Endothelial cell of umbilical vein (primary cell): ENCODE data around the gene TRERF1. TPM values are rescaled to one million over a fixed set of nuclear protein-coding genes. Genes with fewer than 3 reads are reported as not detected.

Source experiments
- BruUV-seq: library from RNA; stranded (reverse); fragments of 400-500 nt; replicated peaks from 2 replicates; lab custom pipeline; 2021; lab: Mats Ljungman, UMichigan
- CTCF ChIA-PET: fragments of 300-600, 350-600 bp; sonication (Branson Sonifier 250); formaldehyde crosslinking; loops from one replicate; lab custom pipeline; 2021; ENCODE audit warnings: antibody characterized with exemption, inconsistent platforms; lab: Charles Lee
- POLR2A ChIA-PET: fragments of 300-600, 350-600 bp; sonication (Branson Sonifier 250); formaldehyde crosslinking; loops from one replicate; lab custom pipeline; 2021; ENCODE audit warnings: antibody characterized with exemption, inconsistent platforms; lab: Charles Lee
- DNase-seq: peaks from one replicate; pipeline ENCODE4 v3.0.0-alpha.2; 2011; ENCODE audit warnings: low read depth, low spot score
- FAIRE-seq: peaks from 2 replicates; lab custom pipeline; 2011; peaks lifted over from hg19 to GRCh38; lab: Jason Lieb, UNC
- H2AFZ ChIP-seq: 2 replicates; pipeline ENCODE4 v1.6.0; 2012; ENCODE audit warnings: low read depth, low read length, control low read depth, inconsistent platforms
- H3K27ac ChIP-seq: 2 replicates; pipeline ENCODE4 v1.5.1; 2011; ENCODE audit warnings: low read depth, mild to moderate bottlenecking, control low read depth, low read length, moderate library complexity; ENCODE audit not compliant: insufficient read depth
- H3K27me3 ChIP-seq, 2 experiments: 2 replicates each; pipeline versions ENCODE4 v1.6.0 to v1.6.1; 2011; ENCODE audit warnings: low read length in 2 of 2, mixed read lengths in 1 of 2; ENCODE audit not compliant: control insufficient read depth in 2 of 2, insufficient read depth in 2 of 2
- H3K36me3 ChIP-seq, 2 experiments: 2 replicates in 1 of 2; 3 replicates in 1 of 2; pipeline ENCODE4 v1.5.1; 2011; ENCODE audit warnings: low read length in 2 of 2, mild to moderate bottlenecking in 1 of 2, moderate library complexity in 1 of 2; ENCODE audit not compliant: control insufficient read depth in 2 of 2, insufficient read depth in 2 of 2; ENCODE audit errors: extremely low read depth in 1 of 2
- H3K4me1 ChIP-seq: 3 replicates; pipeline ENCODE4 v1.5.1; 2011; ENCODE audit warnings: mild to moderate bottlenecking, low read length; ENCODE audit not compliant: control insufficient read depth, insufficient read depth; ENCODE audit errors: extremely low read depth
- H3K4me2 ChIP-seq: 2 replicates; pipeline ENCODE4 v1.6.1; 2011; ENCODE audit warnings: low read length, control low read depth, mixed read lengths; ENCODE audit not compliant: insufficient read depth
- H3K4me3 ChIP-seq, 3 experiments: fragments of 200-600 bp in 1 of 3; sonication (generic), shearing (Covaris generic) in 1 of 3; replicated peaks in 1 of 3; 2 replicates each; pipeline ENCODE4 v1.5.1; 2011 to 2016; ENCODE audit warnings: control low read depth in 3 of 3, low read length in 3 of 3, mild to moderate bottlenecking in 2 of 3, inconsistent platforms in 1 of 3, low read depth in 1 of 3, moderate library complexity in 1 of 3; ENCODE audit not compliant: insufficient read depth in 1 of 3
- H3K79me2 ChIP-seq: 2 replicates; pipeline ENCODE4 v1.6.0; 2012; ENCODE audit warnings: low read length, inconsistent platforms; ENCODE audit not compliant: control insufficient read depth, insufficient read depth
- H3K9ac ChIP-seq: replicated peaks from 2 replicates; pipeline ENCODE3; 2011; ENCODE audit warnings: low read length, control low read depth; ENCODE audit not compliant: insufficient read depth; ENCODE audit errors: extremely low read depth
- H3K9me1 ChIP-seq: replicated peaks from 3 replicates; pipeline ENCODE4 v1.6.0; 2011; ENCODE audit warnings: mild to moderate bottlenecking, low read length; ENCODE audit not compliant: control insufficient read depth, insufficient read depth; ENCODE audit errors: extremely low read depth
- H3K9me3 ChIP-seq: replicated peaks from 2 replicates; pipeline ENCODE4 v1.5.1; 2012; ENCODE audit warnings: low read length, inconsistent platforms; ENCODE audit not compliant: control insufficient read depth, insufficient read depth
- H4K20me1 ChIP-seq: replicated peaks from 2 replicates; pipeline ENCODE3; 2011; ENCODE audit warnings: mild to moderate bottlenecking, low read length; ENCODE audit not compliant: control insufficient read depth, insufficient read depth; ENCODE audit errors: extremely low read depth
- EZH2 ChIP-seq: IDR thresholded peaks from 2 replicates; pipeline ENCODE4 v1.6.1; 2012; ENCODE audit warnings: borderline replicate concordance, low read depth, mild to moderate bottlenecking, moderate library complexity, low read length, inconsistent platforms; ENCODE audit not compliant: severe bottlenecking
- FOS ChIP-seq: IDR thresholded peaks from 2 replicates; pipeline ENCODE4 v1.6.1; 2011; ENCODE audit warnings: mild to moderate bottlenecking, low read length, moderate library complexity, borderline replicate concordance; ENCODE audit not compliant: insufficient read depth
- GATA2 ChIP-seq: IDR thresholded peaks from 2 replicates; pipeline ENCODE4 v1.7.0; 2011; ENCODE audit warnings: low read depth, mild to moderate bottlenecking, moderate library complexity, mixed read lengths, low read length; ENCODE audit not compliant: insufficient read length, insufficient read depth
- JUN ChIP-seq: IDR thresholded peaks from 2 replicates; pipeline ENCODE4 v1.6.1; 2011; ENCODE audit warnings: borderline replicate concordance, low read depth; ENCODE audit not compliant: insufficient read length, insufficient read depth
- MAX ChIP-seq: IDR thresholded peaks from 2 replicates; pipeline ENCODE4 v1.6.1; 2011; ENCODE audit not compliant: insufficient read depth, insufficient read length
- MYC ChIP-seq: IDR thresholded peaks from one replicate; pipeline ENCODE4 v1.6.1; 2011; ENCODE audit warnings: mild to moderate bottlenecking, low read depth, low read length
- POLR2A ChIP-seq: IDR thresholded peaks from 2 replicates; pipeline ENCODE4 v1.6.1; 2012; ENCODE audit warnings: low read depth, mild to moderate bottlenecking, control low read depth, low read length
- POLR2AphosphoS5 ChIP-seq: IDR thresholded peaks from 2 replicates; pipeline ENCODE4 v1.6.1; 2012; ENCODE audit warnings: low read depth, mild to moderate bottlenecking, control low read depth, low read length, moderate library complexity; ENCODE audit not compliant: insufficient read depth
- dilution Hi-C: fragments of 300-500 bp; cut with MboI; formaldehyde crosslinking; loops from one replicate; pipeline ENCODE4 v1.15.0; 2019; ENCODE audit warnings: low sequenced_read_pairs; ENCODE audit not compliant: extremely low pct_ligation_motif_present
- intact Hi-C: fragments of 100-400 bp; cut with micrococcal nuclease; formaldehyde crosslinking; loops from one replicate; pipeline ENCODE4 v1.10.0; 2022
- polyA plus RNA-seq, 4 experiments: library from polyadenylated mRNA; depleted of rRNA in 3 of 4; stranded (reverse) in 3 of 4; unstranded in 1 of 4; fragments of >200 nt; gene quantifications; 2 replicates each; pipeline versions ENCODE4 v1.2.1 to v1.2.3, GENCODE V29; 2011 to 2012; ENCODE audit warnings: missing spikeins in 1 of 4
- total RNA-seq: library from RNA; stranded (reverse); gene quantifications from 2 replicates; pipeline ENCODE4 v1.2.3, GENCODE V29; 2021
- TF ChIP-seq, protein P1 (sequence below), 2 donors: IDR thresholded peaks; 1 replicate in 1 of 2; 2 replicates in 1 of 2; pipeline ENCODE4 v1.5.1; 2011; ENCODE audit warnings: low read length in 2 of 2, mild to moderate bottlenecking in 2 of 2, moderate library complexity in 2 of 2, control low read depth in 1 of 2, inconsistent platforms in 1 of 2, low read depth in 1 of 2; ENCODE audit not compliant: insufficient read depth in 1 of 2; ENCODE audit errors: extremely low read depth in 1 of 2

TRERF1 gene
- total and polyA plus RNA-seq, 2 donors (not counting 3 experiments of a cell fraction or from before 2014, with no cell fraction given) = 0.73 to 5.5 TPM

GRCh38 chr6:42251500-42251899, 200.2 kb downstream of the TRERF1 start:
- H3K4me1 ChIP-seq = peaks cover 5% of the 10 kb centered on the region
- H3K4me3 ChIP-seq = no peak overlapping the region
- no peaks in the 10 kb centered on the region for H3K36me3 ChIP-seq
- DNase-seq = no peak
- no peak overlapping the region for H3K27ac ChIP-seq
- TF ChIP-seq, protein P1, sequence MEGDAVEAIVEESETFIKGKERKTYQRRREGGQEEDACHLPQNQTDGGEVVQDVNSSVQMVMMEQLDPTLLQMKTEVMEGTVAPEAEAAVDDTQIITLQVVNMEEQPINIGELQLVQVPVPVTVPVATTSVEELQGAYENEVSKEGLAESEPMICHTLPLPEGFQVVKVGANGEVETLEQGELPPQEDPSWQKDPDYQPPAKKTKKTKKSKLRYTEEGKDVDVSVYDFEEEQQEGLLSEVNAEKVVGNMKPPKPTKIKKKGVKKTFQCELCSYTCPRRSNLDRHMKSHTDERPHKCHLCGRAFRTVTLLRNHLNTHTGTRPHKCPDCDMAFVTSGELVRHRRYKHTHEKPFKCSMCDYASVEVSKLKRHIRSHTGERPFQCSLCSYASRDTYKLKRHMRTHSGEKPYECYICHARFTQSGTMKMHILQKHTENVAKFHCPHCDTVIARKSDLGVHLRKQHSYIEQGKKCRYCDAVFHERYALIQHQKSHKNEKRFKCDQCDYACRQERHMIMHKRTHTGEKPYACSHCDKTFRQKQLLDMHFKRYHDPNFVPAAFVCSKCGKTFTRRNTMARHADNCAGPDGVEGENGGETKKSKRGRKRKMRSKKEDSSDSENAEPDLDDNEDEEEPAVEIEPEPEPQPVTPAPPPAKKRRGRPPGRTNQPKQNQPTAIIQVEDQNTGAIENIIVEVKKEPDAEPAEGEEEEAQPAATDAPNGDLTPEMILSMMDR (IDR thresholded peaks at IDR 0.05; ENCODE audit: extremely low read depth in 1 of 2, insufficient read depth in 1 of 2, low read depth in 1 of 2, low read length in 2 of 2) = no peak
- no peak for TF ChIP-seq POLR2A
- TF ChIP-seq MYC = no peak
- no peak for TF ChIP-seq JUN
- no peak for TF ChIP-seq EZH2
- TF ChIP-seq GATA2 = no peak
- TF ChIP-seq POLR2AphosphoS5 = no peak
- TF ChIP-seq FOS = no peak
- no peak for TF ChIP-seq MAX
- H2AFZ ChIP-seq = no peak overlapping the region
- FAIRE-seq = no peak
- H4K20me1 ChIP-seq = no peaks in the 10 kb centered on the region
- H3K9me3 ChIP-seq = no peaks in the 10 kb centered on the region
- H3K9me1 ChIP-seq = no peaks in the 10 kb centered on the region
- no peaks in the 10 kb centered on the region for H3K79me2 ChIP-seq
- ChIA-PET CTCF (interaction anchor here (1.1 kb wide), 1 partner anchor 296 kb away, joined by 3 read pairs; no protein-coding TSS in a partner anchor), POLR2A (no interaction called here)
- BruUV-seq = no TSS peak
- no peaks in the 10 kb centered on the region for H3K27me3 ChIP-seq
- H3K4me2 ChIP-seq = no peak overlapping the region
- H3K9ac ChIP-seq = no peak overlapping the region
- dilution Hi-C loops (no loop called here), intact Hi-C loops (no loop called here)
